ENCODE results near the gene BTBD9. TPM values are rescaled to one million over a fixed set of nuclear protein-coding genes. Genes with fewer than 3 reads are reported as not detected.
A peak's percentile ranks its signal among the peaks of the same experiment; 100 is the strongest.

The BTBD9 gene
- total RNA-seq, 1 donor from 2014 or later, result 14.8 TPM

DNA sequence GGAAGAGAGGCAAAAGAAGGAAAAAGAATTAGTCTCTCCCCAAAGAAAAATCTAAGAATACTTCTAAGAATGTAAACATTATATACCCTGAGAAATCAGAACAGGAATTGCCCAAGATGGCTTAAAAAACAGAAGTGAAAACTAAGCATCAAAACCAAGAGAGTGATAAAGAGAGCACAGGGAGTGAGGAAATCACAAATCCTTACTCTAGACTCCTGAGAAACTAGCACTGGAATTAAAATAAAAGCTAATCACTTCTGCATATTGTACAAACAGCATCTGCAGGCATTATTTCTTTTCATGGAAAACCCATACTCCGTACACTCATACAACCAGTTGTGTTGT, 285.7 kb downstream of the BTBD9 start:
- Mint-ChIP-seq H3K27me3 (ENCODE audit: low read depth) (peaks cover 2% of the 10 kb centered on the region), H3K27ac (ENCODE audit: unreplicated experiment) (no peak overlapping the region), H3K36me3 (ENCODE audit: low read depth) (peaks cover 2% of the 10 kb centered on the region), H3K9me3 (ENCODE audit: low read depth) (no peaks in the 10 kb centered on the region), H3K4me1 (ENCODE audit: low read depth) (peaks cover 32% of the 10 kb centered on the region), H3K4me3 (ENCODE audit: unreplicated experiment) (no peak overlapping the region)
- DNase-seq (ENCODE audit: low spot score), result no peak
- TF ChIP-seq, protein P1, sequence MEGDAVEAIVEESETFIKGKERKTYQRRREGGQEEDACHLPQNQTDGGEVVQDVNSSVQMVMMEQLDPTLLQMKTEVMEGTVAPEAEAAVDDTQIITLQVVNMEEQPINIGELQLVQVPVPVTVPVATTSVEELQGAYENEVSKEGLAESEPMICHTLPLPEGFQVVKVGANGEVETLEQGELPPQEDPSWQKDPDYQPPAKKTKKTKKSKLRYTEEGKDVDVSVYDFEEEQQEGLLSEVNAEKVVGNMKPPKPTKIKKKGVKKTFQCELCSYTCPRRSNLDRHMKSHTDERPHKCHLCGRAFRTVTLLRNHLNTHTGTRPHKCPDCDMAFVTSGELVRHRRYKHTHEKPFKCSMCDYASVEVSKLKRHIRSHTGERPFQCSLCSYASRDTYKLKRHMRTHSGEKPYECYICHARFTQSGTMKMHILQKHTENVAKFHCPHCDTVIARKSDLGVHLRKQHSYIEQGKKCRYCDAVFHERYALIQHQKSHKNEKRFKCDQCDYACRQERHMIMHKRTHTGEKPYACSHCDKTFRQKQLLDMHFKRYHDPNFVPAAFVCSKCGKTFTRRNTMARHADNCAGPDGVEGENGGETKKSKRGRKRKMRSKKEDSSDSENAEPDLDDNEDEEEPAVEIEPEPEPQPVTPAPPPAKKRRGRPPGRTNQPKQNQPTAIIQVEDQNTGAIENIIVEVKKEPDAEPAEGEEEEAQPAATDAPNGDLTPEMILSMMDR (IDR thresholded peaks at IDR 0.05), result no peak

DNA sequence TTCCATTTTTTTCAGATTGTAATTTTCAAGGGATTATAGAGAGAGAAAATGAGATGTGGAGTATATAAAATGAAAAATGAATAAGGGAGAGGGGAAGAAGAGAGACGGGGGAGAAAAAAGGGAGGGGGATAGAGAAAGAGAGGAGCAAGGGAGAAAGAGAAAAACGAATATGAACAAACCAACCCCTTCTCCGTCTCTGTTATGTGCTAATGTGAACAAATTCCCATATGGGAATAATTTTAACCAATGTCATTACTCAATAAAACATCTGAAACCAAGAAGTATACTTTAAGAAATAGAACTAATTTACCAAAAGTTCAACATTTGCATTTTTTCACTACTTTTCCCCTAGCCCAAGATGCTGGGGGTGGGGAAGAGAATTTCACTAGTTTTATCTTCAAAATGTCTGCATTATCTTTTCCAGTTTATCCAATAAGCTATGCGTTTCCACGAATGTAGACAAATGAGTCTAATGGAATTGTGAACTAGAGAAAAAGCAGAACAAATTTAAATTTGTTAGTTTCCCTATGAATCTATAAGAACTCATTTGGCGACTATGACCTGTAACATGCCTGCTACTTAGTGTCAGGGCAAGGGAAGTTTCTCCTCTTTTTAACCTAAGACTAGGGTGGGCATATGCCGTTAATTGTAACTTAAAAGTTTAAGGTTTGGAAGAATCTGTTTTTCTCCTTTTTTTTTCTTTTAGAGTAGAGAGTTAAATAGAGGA, 286.3 kb downstream of the BTBD9 start:
- TF ChIP-seq, protein P1 (IDR thresholded peaks at IDR 0.05), result no peak
- Mint-ChIP-seq H3K4me3 (ENCODE audit: unreplicated experiment) (no peak overlapping the region), H3K36me3 (ENCODE audit: low read depth) (peaks cover 2% of the 10 kb centered on the region), H3K9me3 (ENCODE audit: low read depth) (no peaks in the 10 kb centered on the region), H3K27ac (ENCODE audit: unreplicated experiment) (no peak overlapping the region), H3K27me3 (ENCODE audit: low read depth) (peaks cover 2% of the 10 kb centered on the region), H3K4me1 (ENCODE audit: low read depth) (peaks cover 33% of the 10 kb centered on the region)
- DNase-seq (ENCODE audit: low spot score), result no peak

DNA sequence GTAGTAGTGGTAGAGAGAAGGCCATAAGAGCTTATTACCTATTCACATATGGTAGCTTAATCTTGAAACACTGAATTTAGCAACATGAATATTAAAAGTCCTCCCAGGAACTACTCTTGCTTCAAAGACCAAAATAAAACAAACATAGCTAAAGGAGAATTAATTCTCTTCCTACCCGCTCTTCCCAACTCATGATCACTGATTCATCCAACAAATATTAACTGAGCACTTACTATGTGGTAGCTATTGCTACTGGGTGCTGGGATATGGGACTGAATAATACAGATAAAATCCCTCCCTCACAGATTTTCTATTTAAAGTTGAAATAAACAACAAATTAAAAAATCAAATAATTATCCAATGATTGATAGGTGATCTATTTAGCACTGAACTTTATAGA, 287.1 kb downstream of the BTBD9 start:
- Mint-ChIP-seq H3K27me3 (ENCODE audit: low read depth) (peaks cover 2% of the 10 kb centered on the region), H3K36me3 (ENCODE audit: low read depth) (peaks cover 2% of the 10 kb centered on the region), H3K9me3 (ENCODE audit: low read depth) (no peaks in the 10 kb centered on the region), H3K4me1 (ENCODE audit: low read depth) (peaks cover 33% of the 10 kb centered on the region), H3K27ac (ENCODE audit: unreplicated experiment) (no peak overlapping the region), H3K4me3 (ENCODE audit: unreplicated experiment) (no peak overlapping the region)
- TF ChIP-seq, protein P1 (IDR thresholded peaks at IDR 0.05), result no peak
- no peak for DNase-seq (ENCODE audit: low spot score)

DNA sequence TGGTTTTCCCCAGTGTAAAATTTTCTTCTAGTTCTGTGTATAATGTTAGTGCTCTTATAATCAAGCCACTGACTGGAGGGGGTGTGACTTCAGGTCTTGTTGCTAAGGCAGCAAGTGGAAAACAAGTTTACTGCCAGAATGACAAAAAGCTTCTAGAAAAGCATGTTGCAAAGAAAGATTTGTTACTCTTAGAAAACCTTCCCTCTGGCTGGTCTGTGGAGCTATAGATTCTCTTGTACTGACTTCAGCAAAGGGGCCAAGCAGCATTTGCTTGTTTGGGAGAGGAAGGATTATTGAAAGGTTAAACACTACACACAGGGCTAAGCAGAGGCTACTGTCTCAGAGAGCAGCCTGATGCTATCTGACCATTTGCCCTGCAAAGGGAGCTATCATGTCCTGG, 288.8 kb downstream of the BTBD9 start:
- TF ChIP-seq, protein P1 (IDR thresholded peaks at IDR 0.05), result no peak
- no peak overlapping the region for H3K4me3 Mint-ChIP-seq (ENCODE audit: unreplicated experiment)
- peaks cover 2% of the 10 kb centered on the region for H3K27me3 Mint-ChIP-seq (ENCODE audit: low read depth)
- H3K27ac Mint-ChIP-seq (ENCODE audit: unreplicated experiment), result peak overlapping the region; percentile 84
- H3K9me3 Mint-ChIP-seq (ENCODE audit: low read depth), result no peaks in the 10 kb centered on the region
- H3K4me1 Mint-ChIP-seq (ENCODE audit: low read depth), result peaks cover 48% of the 10 kb centered on the region
- no peak for DNase-seq (ENCODE audit: low spot score)
- H3K36me3 Mint-ChIP-seq (ENCODE audit: low read depth), result no peaks in the 10 kb centered on the region

DNA sequence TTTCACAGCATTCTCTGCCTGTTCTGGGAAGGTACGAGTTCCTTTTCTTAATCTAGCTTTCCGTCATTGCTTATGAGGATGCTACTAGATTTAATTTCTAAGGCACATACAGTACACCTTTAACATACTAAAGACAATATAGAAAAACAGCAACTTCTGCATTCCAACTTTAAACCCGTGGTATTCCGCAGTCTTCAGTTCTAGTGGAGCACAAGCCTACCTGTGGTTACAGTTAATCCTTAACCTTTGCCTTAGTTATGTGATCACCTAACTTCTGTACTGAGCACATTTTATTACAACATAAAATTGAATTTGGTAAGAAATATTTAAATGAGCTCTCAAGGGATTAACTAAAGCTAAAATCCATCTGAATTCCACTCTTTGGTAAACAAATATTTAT, 289.5 kb downstream of the BTBD9 start:
- no peak for DNase-seq (ENCODE audit: low spot score)
- TF ChIP-seq, protein P1 (IDR thresholded peaks at IDR 0.05), result no peak
- no peak overlapping the region for H3K4me3 Mint-ChIP-seq (ENCODE audit: unreplicated experiment)
- no peaks in the 10 kb centered on the region for H3K27me3 Mint-ChIP-seq (ENCODE audit: low read depth)
- H3K9me3 Mint-ChIP-seq (ENCODE audit: low read depth), result no peaks in the 10 kb centered on the region
- peaks cover 55% of the 10 kb centered on the region for H3K4me1 Mint-ChIP-seq (ENCODE audit: low read depth)
- H3K36me3 Mint-ChIP-seq (ENCODE audit: low read depth), result no peaks in the 10 kb centered on the region
- H3K27ac Mint-ChIP-seq (ENCODE audit: unreplicated experiment), result peak overlapping the region; percentile 84

Data from chondrocyte (in vitro differentiated cells).